DOHH2 (cell line): ENCODE data around the gene PTPN14.

Experiments
- CTCF ChIP-seq: fragments of 200-600 bp; sonication (generic); IDR thresholded peaks from one replicate; pipeline ENCODE4 v1.5.1; 2014; ENCODE audit warnings: antibody characterized with exemption, mild to moderate bottlenecking, low read depth, low read length; ENCODE audit not compliant: poor library complexity, severe bottlenecking
- EZH2phosphoT487 ChIP-seq: fragments of 200-600 bp; sonication (generic); IDR thresholded peaks from 2 replicates; pipeline ENCODE4 v1.6.1; 2017; ENCODE audit warnings: borderline replicate concordance, mild to moderate bottlenecking, antibody characterized with exemption, low read length, moderate library complexity, mixed read lengths

GRCh38 chr1:214471458-214471857 lies 79.9 kb downstream of the PTPN14 start:
- TF ChIP-seq CTCF (no peak), EZH2phosphoT487 (no peak)
